Measurements from ENCODE around the gene DHX40. TPM values are rescaled to one million over a fixed set of nuclear protein-coding genes. Genes with fewer than 3 reads are reported as not detected.

DHX40 gene
- total and polyA plus RNA-seq, 5 donors from 2014 or later, result 22.3 to 52.2 (median 23.0) TPM

DNA sequence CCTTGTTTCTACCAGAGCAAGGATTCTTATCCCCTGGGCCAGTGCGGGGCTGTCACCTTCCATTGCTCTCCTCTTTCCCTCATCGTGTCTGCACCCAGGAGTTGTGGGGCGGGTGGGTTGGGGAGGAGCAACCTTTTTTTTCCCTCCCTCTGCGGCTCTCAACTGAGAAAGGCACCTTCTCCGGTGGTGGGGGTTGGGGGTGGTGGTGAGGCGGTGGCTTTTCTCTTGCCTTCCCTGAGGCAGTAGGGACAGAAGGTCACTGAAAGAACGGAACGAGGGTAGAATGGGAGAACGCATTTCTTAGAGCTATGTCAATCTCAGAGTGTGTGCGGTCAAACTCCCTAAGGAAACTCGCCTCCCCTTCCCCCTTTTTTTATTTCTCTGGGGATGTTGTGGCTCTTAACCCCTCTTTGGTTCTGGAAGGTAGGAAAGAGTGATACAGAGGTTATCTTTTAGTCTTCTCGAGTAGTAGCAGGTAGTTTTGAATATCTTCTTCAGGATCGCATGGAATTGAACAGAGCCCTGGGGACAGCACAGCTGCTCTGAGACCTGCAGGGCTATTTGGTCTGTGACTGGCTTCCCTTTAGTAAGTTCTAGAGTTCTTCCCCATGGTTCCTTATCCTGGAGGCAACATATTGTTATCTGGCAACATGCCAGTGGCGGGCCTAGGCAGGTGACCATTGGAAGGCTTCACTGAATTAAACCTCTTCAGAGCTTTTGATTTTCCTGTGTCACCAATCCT is 55.3 kb downstream of the DHX40 start:
- peaks cover 16% of the 10 kb centered on the region for H3K27me3 Mint-ChIP-seq

DNA sequence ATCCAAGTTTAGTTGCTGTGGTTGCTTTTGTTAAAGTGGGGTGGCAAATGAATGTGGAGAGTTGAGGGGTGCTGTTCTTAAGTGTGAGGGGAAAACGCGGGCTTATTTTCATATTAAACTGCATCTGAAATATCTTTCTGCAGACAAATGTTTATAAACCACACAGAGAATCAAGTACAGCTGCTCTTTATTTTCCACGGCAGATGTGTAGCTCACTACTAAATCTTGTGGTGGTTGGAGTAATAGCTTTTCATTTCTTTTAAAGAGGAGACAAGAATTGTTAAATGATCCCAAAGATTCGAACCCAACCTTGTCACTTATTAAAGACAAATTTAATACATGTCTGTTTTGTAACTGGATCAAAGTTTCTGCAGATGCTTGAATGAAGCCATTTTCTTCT is 56.4 kb downstream of the DHX40 start:
- Histone ChIP-seq H3K4me3 (ENCODE audit: low read depth, low read length) (peak overlapping the region; percentile 92), H3K27me3 (ENCODE audit: control insufficient read depth, insufficient read depth, low read length) (no peaks in the 10 kb centered on the region), H3K9me3 (ENCODE audit: control insufficient read depth in 2 of 2, low read length in 2 of 2) (no peaks in the 10 kb centered on the region), H3K4me1 (ENCODE audit: control insufficient read depth, insufficient read depth, low read length, poor library complexity, severe bottlenecking) (peaks cover 57% of the 10 kb centered on the region), H3K36me3 (ENCODE audit: control insufficient read depth, insufficient read depth, low read length) (peaks cover 4% of the 10 kb centered on the region), H3K27ac (ENCODE audit: insufficient read depth, low read length, poor library complexity, severe bottlenecking) (peak overlapping the region; percentile 98)
- Mint-ChIP-seq H3K9me3 (no peaks in the 10 kb centered on the region), H3K36me3 (no peaks in the 10 kb centered on the region), H3K27ac (peak overlapping the region; percentile 38 to 99 (median 62)), H3K4me3 (peak overlapping the region; percentile 92 to 98 (median 95)), H3K27me3 (peaks cover 16% of the 10 kb centered on the region), H3K4me1 (peaks cover 18 to 74% (median 54%) of the 10 kb centered on the region in 4 donors)
- no peak for DNase-seq
- ATAC-seq (ENCODE audit: low read depth in 2 of 2), result no peak

More for the DNA sequence above, 55.3 kb downstream of the DHX40 start:
- Histone ChIP-seq H3K27ac (ENCODE audit: insufficient read depth, low read length, poor library complexity, severe bottlenecking) (peak overlapping the region; percentile 98), H3K4me1 (ENCODE audit: control insufficient read depth, insufficient read depth, low read length, poor library complexity, severe bottlenecking) (peaks cover 48% of the 10 kb centered on the region), H3K4me3 (ENCODE audit: low read depth, low read length) (peak overlapping the region; percentile 92), H3K36me3 (ENCODE audit: control insufficient read depth, insufficient read depth, low read length) (peaks cover 4% of the 10 kb centered on the region), H3K27me3 (ENCODE audit: control insufficient read depth, insufficient read depth, low read length) (no peaks in the 10 kb centered on the region), H3K9me3 (ENCODE audit: control insufficient read depth in 2 of 2, low read length in 2 of 2) (no peaks in the 10 kb centered on the region)
- Mint-ChIP-seq H3K9me3 (no peaks in the 10 kb centered on the region), H3K36me3 (no peaks in the 10 kb centered on the region), H3K4me3 (peak overlapping the region; percentile 92 to 98 (median 95)), H3K27ac (peak overlapping the region; percentile 98 to 100 (median 99)), H3K4me1 (peaks cover 18 to 66% (median 54%) of the 10 kb centered on the region in 4 donors)
- no peak for ATAC-seq (ENCODE audit: low read depth in 2 of 2)
- peak; percentile 22 to 67 (median 42) for DNase-seq

DNA sequence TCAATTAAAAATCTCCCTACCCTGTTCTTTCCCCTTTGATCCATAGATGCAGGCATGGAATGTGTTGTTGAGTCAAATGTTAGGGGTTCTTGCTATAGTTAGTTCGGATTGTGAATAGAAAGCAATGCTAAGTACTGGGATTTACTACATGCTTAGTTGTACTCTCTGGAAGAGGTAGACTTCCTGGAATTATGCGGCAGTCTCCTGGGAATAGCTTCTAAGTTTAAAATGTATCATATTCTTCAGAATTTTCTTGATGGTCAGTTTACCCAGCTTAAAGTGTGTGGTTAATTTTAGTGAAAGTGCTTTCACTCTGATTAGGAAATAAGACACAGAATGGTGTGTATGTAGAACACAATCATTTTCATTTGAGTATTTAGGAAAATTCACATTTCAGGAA is 57.7 kb downstream of the DHX40 start:
- no peak for ATAC-seq (ENCODE audit: low read depth in 2 of 2)
- H3K36me3 Mint-ChIP-seq, result no peaks in the 10 kb centered on the region
- peak overlapping the region; percentile 21 to 96 (median 93) for H3K4me3 Mint-ChIP-seq
- no peak overlapping the region for H3K27ac ChIP-seq (ENCODE audit: insufficient read depth, low read length, poor library complexity, severe bottlenecking)
- peak overlapping the region in 1 of 3 donors; percentile 50 for H3K27ac Mint-ChIP-seq
- H3K27me3 Mint-ChIP-seq, result peaks cover 16% of the 10 kb centered on the region
- no peak for DNase-seq
- no peaks in the 10 kb centered on the region for H3K27me3 ChIP-seq (ENCODE audit: control insufficient read depth, insufficient read depth, low read length)
- H3K4me3 ChIP-seq (ENCODE audit: low read depth, low read length), result peak overlapping the region; percentile 92
- peaks cover 4% of the 10 kb centered on the region for H3K36me3 ChIP-seq (ENCODE audit: control insufficient read depth, insufficient read depth, low read length)
- no peaks in the 10 kb centered on the region for H3K9me3 Mint-ChIP-seq
- H3K4me1 ChIP-seq (ENCODE audit: control insufficient read depth, insufficient read depth, low read length, poor library complexity, severe bottlenecking), result peaks cover 60% of the 10 kb centered on the region
- peaks cover 30 to 82% (median 53%) of the 10 kb centered on the region in 4 donors for H3K4me1 Mint-ChIP-seq
- no peaks in the 10 kb centered on the region for H3K9me3 ChIP-seq (ENCODE audit: control insufficient read depth in 2 of 2, low read length in 2 of 2)

DNA sequence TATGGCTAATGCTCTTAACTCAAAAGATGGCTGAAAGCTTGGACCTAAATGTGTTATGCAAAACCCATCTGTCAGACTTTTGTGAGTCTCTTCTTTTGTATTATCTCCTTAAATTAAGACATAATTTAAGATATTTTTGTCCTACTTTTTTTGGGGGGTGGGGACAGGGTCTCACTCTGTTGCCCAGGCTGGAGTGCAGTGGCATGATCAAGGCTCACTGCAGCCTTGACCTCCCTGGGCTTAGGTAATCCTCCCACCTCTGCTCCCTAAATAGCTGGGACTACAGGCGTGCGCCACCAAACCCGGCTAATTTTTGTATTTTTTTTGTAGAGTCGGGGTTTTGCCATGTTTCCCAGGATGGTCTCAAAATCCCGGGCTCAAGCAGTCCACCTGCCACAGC is 61.3 kb downstream of the DHX40 start:
- peak overlapping the region; percentile 13 for H3K4me3 ChIP-seq (ENCODE audit: low read depth, low read length)
- H3K4me1 ChIP-seq (ENCODE audit: control insufficient read depth, insufficient read depth, low read length, poor library complexity, severe bottlenecking), result peaks cover 48% of the 10 kb centered on the region
- Mint-ChIP-seq H3K36me3 (no peaks in the 10 kb centered on the region), H3K27me3 (no peaks in the 10 kb centered on the region), H3K4me3 (peak overlapping the region in 1 of 4 donors; percentile 39), H3K4me1 (peaks cover 41 to 86% (median 52%) of the 10 kb centered on the region in 4 donors), H3K9me3 (no peaks in the 10 kb centered on the region), H3K27ac (no peak overlapping the region)
- DNase-seq (no peak), ATAC-seq (ENCODE audit: low read depth in 2 of 2) (no peak)
- no peaks in the 10 kb centered on the region for H3K27me3 ChIP-seq (ENCODE audit: control insufficient read depth, insufficient read depth, low read length)
- H3K27ac ChIP-seq (ENCODE audit: insufficient read depth, low read length, poor library complexity, severe bottlenecking), result no peak overlapping the region
- H3K36me3 ChIP-seq (ENCODE audit: control insufficient read depth, insufficient read depth, low read length), result peaks cover 7% of the 10 kb centered on the region
- H3K9me3 ChIP-seq (ENCODE audit: control insufficient read depth in 2 of 2, low read length in 2 of 2), result no peaks in the 10 kb centered on the region

DNA sequence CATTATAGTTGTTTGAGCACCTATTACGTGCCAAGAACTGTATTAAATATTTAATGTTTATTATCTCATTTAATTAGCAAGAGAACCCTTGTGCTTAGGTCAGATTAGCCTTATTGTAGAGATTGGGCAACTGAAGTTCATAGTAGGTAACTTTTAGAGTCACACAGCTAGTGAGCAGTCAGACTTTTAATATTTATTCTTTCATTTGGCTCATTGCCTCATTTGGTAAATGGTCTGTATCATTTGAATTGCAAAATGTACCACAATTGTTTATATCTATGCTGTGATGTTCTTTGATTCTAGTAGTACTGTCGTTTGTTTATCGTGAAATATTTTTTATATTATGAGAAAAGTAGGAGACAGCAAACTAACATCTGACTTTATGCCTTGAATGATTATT is 61.9 kb downstream of the DHX40 start:
- H3K4me3 Mint-ChIP-seq, result peak overlapping the region in 1 of 4 donors; percentile 0
- peaks cover 40 to 83% (median 49%) of the 10 kb centered on the region in 4 donors for H3K4me1 Mint-ChIP-seq
- H3K36me3 Mint-ChIP-seq, result no peaks in the 10 kb centered on the region
- Histone ChIP-seq H3K27ac (ENCODE audit: insufficient read depth, low read length, poor library complexity, severe bottlenecking) (no peak overlapping the region), H3K27me3 (ENCODE audit: control insufficient read depth, insufficient read depth, low read length) (no peaks in the 10 kb centered on the region), H3K4me3 (ENCODE audit: low read depth, low read length) (no peak overlapping the region), H3K36me3 (ENCODE audit: control insufficient read depth, insufficient read depth, low read length) (peaks cover 7% of the 10 kb centered on the region), H3K9me3 (ENCODE audit: control insufficient read depth in 2 of 2, low read length in 2 of 2) (no peaks in the 10 kb centered on the region), H3K4me1 (ENCODE audit: control insufficient read depth, insufficient read depth, low read length, poor library complexity, severe bottlenecking) (peaks cover 43% of the 10 kb centered on the region)
- no peaks in the 10 kb centered on the region for H3K9me3 Mint-ChIP-seq
- no peaks in the 10 kb centered on the region for H3K27me3 Mint-ChIP-seq
- H3K27ac Mint-ChIP-seq, result no peak overlapping the region
- no peak for ATAC-seq (ENCODE audit: low read depth in 2 of 2)
- no peak for DNase-seq

DNA sequence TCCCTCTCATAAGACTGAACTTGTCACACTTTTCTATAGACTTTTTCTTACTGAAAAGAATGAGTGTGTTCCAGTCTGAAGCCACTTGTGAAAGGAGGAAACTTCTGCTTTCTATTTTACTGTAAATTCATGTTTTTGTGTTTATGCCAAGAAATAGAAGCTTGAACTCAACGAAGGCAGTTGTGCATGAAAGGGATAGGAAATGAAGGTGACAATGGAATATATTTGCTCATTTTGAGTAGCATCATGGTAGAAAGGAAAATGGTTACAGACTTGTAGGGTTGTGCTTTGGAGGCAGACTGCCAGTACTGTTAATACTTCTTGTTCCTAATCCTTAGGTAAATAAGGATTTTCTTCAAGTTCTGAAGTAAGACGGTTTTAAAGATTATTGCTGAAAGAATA is 62.4 kb downstream of the DHX40 start:
- Mint-ChIP-seq H3K4me1 (peaks cover 43 to 83% (median 52%) of the 10 kb centered on the region in 4 donors), H3K4me3 (peak overlapping the region in 1 of 4 donors; percentile 0), H3K27me3 (no peaks in the 10 kb centered on the region), H3K36me3 (no peaks in the 10 kb centered on the region), H3K27ac (no peak overlapping the region), H3K9me3 (no peaks in the 10 kb centered on the region)
- peaks cover 43% of the 10 kb centered on the region for H3K4me1 ChIP-seq (ENCODE audit: control insufficient read depth, insufficient read depth, low read length, poor library complexity, severe bottlenecking)
- DNase-seq (no peak), ATAC-seq (ENCODE audit: low read depth in 2 of 2) (no peak)
- peak overlapping the region; percentile 8 for H3K4me3 ChIP-seq (ENCODE audit: low read depth, low read length)
- no peaks in the 10 kb centered on the region for H3K9me3 ChIP-seq (ENCODE audit: control insufficient read depth in 2 of 2, low read length in 2 of 2)
- H3K36me3 ChIP-seq (ENCODE audit: control insufficient read depth, insufficient read depth, low read length), result peaks cover 7% of the 10 kb centered on the region
- H3K27me3 ChIP-seq (ENCODE audit: control insufficient read depth, insufficient read depth, low read length), result no peaks in the 10 kb centered on the region
- H3K27ac ChIP-seq (ENCODE audit: insufficient read depth, low read length, poor library complexity, severe bottlenecking), result no peak overlapping the region

DNA sequence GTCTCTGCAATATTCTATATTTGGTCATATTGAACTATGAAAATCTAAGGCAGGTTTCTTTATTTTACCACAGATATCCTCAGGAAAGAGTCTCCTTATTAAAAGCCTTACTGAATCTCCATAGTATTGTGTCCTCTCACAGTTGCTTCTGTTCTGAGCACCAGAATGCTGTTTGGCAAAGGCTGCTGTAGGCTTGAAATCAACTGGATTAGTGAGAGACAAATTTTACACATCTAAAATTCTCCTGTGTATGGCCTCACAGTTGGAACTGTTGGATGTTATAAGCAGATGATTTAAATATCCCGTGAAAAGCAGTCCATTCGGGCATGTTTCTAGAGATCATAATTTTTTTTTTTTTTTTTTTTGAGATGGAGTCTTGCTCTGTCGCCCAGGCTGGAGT is 63.8 kb downstream of the DHX40 start:
- H3K36me3 ChIP-seq (ENCODE audit: control insufficient read depth, insufficient read depth, low read length), result peaks cover 3% of the 10 kb centered on the region
- Mint-ChIP-seq H3K4me1 (peaks cover 32 to 84% (median 48%) of the 10 kb centered on the region in 4 donors), H3K4me3 (no peak overlapping the region), H3K36me3 (no peaks in the 10 kb centered on the region), H3K27me3 (no peaks in the 10 kb centered on the region), H3K27ac (peak overlapping the region in 2 of 3 donors; percentile 26 to 36), H3K9me3 (no peaks in the 10 kb centered on the region)
- no peaks in the 10 kb centered on the region for H3K27me3 ChIP-seq (ENCODE audit: control insufficient read depth, insufficient read depth, low read length)
- H3K9me3 ChIP-seq (ENCODE audit: control insufficient read depth in 2 of 2, low read length in 2 of 2), result no peaks in the 10 kb centered on the region
- no peak for ATAC-seq (ENCODE audit: low read depth in 2 of 2)
- no peak for DNase-seq
- H3K4me1 ChIP-seq (ENCODE audit: control insufficient read depth, insufficient read depth, low read length, poor library complexity, severe bottlenecking), result peaks cover 36% of the 10 kb centered on the region
- H3K27ac ChIP-seq (ENCODE audit: insufficient read depth, low read length, poor library complexity, severe bottlenecking), result no peak overlapping the region
- no peak overlapping the region for H3K4me3 ChIP-seq (ENCODE audit: low read depth, low read length)

DNA sequence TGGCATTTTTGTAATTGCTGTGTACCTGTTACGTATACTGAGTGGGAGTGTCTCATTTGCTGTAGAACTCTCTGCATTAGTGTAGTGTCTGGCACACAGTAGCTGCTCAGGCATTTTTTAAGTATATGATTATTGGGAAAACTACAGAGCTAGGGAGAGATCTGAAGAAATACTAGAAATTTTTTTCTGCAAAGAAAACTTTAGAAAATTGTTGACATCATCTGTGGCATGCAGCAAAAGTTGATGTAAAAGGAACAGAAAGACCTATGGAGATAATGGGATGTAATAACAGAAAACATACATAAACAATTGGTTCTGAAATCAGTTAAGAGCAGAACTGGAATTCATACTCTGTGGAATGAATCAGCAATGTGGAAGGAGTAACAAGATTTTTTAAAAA is 65.9 kb downstream of the DHX40 start:
- Mint-ChIP-seq H3K27ac (peak overlapping the region in 2 of 3 donors; percentile 33 to 47), H3K4me3 (peak overlapping the region in 2 of 4 donors; percentile 19 to 25), H3K27me3 (no peaks in the 10 kb centered on the region), H3K36me3 (no peaks in the 10 kb centered on the region), H3K4me1 (peaks cover 38 to 89% (median 63%) of the 10 kb centered on the region in 4 donors), H3K9me3 (no peaks in the 10 kb centered on the region)
- Histone ChIP-seq H3K36me3 (ENCODE audit: control insufficient read depth, insufficient read depth, low read length) (peaks cover 3% of the 10 kb centered on the region), H3K27me3 (ENCODE audit: control insufficient read depth, insufficient read depth, low read length) (no peaks in the 10 kb centered on the region), H3K4me1 (ENCODE audit: control insufficient read depth, insufficient read depth, low read length, poor library complexity, severe bottlenecking) (peaks cover 35% of the 10 kb centered on the region), H3K9me3 (ENCODE audit: control insufficient read depth in 2 of 2, low read length in 2 of 2) (no peaks in the 10 kb centered on the region), H3K4me3 (ENCODE audit: low read depth, low read length) (peak overlapping the region; percentile 2), H3K27ac (ENCODE audit: insufficient read depth, low read length, poor library complexity, severe bottlenecking) (no peak overlapping the region)
- DNase-seq (no peak), ATAC-seq (ENCODE audit: low read depth in 2 of 2) (no peak)
